HL-60 (cell line): ENCODE measurements around the gene LBH.

Source experiments
- SPI1 ChIP-seq: IDR thresholded peaks from 2 replicates; pipeline ENCODE4 v1.6.1; 2012; ENCODE audit warnings: low read depth, mild to moderate bottlenecking, borderline replicate concordance
- TF ChIP-seq, protein P1 (sequence below): IDR thresholded peaks from one replicate; pipeline ENCODE4 v1.5.1; 2011; ENCODE audit warnings: low read length, control low read depth, inconsistent platforms; ENCODE audit not compliant: insufficient read depth
- TF ChIP-seq, protein P2 (sequence below): IDR thresholded peaks from 2 replicates; pipeline ENCODE4 v1.6.1; 2012; ENCODE audit warnings: low read depth; ENCODE audit not compliant: insufficient replicate concordance

DNA sequence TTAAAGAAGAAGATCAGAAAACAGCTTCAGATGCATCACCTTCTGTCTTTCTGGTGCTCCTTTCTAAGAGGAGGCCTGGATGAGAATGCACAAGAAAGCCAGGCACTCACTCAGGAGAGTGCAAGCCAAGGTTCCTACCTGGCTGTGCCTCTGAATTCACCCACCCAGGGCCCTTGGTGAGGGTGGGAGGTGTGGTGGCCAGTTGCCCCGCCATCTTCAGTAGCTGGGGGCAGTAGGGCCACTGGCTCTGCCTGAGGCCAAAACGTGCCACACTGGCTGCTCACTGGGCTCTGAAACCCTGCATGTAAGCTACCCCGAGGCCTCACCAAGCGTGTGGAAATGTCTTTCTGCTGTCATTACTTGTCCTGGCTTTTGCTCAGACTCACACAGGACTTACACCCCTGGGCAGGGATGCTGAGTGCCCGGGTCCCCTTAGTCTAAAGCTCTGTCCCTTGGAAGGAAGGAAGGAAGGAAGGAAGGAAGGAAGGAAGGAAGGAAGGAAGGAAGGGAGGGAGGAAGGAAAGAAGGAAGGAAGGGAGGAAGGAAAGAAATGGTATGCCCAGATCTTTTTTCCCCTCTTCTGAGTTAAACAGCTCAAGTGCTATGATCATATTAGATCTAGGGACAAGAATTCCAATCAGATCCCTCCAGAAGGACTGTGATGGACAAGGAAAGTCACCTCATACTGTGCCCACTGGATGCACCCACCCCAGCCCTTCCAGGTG lies 8.5 kb upstream of the LBH start:
- TF ChIP-seq, protein P1, sequence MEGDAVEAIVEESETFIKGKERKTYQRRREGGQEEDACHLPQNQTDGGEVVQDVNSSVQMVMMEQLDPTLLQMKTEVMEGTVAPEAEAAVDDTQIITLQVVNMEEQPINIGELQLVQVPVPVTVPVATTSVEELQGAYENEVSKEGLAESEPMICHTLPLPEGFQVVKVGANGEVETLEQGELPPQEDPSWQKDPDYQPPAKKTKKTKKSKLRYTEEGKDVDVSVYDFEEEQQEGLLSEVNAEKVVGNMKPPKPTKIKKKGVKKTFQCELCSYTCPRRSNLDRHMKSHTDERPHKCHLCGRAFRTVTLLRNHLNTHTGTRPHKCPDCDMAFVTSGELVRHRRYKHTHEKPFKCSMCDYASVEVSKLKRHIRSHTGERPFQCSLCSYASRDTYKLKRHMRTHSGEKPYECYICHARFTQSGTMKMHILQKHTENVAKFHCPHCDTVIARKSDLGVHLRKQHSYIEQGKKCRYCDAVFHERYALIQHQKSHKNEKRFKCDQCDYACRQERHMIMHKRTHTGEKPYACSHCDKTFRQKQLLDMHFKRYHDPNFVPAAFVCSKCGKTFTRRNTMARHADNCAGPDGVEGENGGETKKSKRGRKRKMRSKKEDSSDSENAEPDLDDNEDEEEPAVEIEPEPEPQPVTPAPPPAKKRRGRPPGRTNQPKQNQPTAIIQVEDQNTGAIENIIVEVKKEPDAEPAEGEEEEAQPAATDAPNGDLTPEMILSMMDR = no peak
- TF ChIP-seq, protein P2, sequence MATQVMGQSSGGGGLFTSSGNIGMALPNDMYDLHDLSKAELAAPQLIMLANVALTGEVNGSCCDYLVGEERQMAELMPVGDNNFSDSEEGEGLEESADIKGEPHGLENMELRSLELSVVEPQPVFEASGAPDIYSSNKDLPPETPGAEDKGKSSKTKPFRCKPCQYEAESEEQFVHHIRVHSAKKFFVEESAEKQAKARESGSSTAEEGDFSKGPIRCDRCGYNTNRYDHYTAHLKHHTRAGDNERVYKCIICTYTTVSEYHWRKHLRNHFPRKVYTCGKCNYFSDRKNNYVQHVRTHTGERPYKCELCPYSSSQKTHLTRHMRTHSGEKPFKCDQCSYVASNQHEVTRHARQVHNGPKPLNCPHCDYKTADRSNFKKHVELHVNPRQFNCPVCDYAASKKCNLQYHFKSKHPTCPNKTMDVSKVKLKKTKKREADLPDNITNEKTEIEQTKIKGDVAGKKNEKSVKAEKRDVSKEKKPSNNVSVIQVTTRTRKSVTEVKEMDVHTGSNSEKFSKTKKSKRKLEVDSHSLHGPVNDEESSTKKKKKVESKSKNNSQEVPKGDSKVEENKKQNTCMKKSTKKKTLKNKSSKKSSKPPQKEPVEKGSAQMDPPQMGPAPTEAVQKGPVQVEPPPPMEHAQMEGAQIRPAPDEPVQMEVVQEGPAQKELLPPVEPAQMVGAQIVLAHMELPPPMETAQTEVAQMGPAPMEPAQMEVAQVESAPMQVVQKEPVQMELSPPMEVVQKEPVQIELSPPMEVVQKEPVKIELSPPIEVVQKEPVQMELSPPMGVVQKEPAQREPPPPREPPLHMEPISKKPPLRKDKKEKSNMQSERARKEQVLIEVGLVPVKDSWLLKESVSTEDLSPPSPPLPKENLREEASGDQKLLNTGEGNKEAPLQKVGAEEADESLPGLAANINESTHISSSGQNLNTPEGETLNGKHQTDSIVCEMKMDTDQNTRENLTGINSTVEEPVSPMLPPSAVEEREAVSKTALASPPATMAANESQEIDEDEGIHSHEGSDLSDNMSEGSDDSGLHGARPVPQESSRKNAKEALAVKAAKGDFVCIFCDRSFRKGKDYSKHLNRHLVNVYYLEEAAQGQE = no peak
- no peak for TF ChIP-seq SPI1
